RWPE2 (cell line): ENCODE data around the gene CCDC171.
"Not testable (repeated sequence)": the region's sequence is repeated elsewhere in the genome, so short reads cannot be mapped to it uniquely, and the experiment has no call there.

ENCODE experiments used
- ATAC-seq: fragments of 200-7000 bp; cut with Tn5 transposase; 3 replicates; pipeline ENCODE4 v1.9.1; 2021; ENCODE audit warnings: low read depth
- DNase-seq: peaks from one replicate; pipeline ENCODE4 v3.0.0-alpha.2; 2020; ENCODE audit warnings: low spot score
- H3K27ac ChIP-seq: fragments of 450-650 bp; 2 replicates; pipeline ENCODE4 v1.5.1; 2017; ENCODE audit warnings: mild to moderate bottlenecking; ENCODE audit not compliant: poor library complexity, severe bottlenecking
- H3K27me3 ChIP-seq: fragments of 250-450 bp; sonication (Bioruptor Pico); 2 replicates; pipeline ENCODE4 v1.5.1; 2021; ENCODE audit warnings: mild to moderate bottlenecking, moderate library complexity; ENCODE audit not compliant: insufficient read depth, poor library complexity, severe bottlenecking
- H3K36me3 ChIP-seq: fragments of 250-450 bp; sonication (Bioruptor Pico); 2 replicates; pipeline ENCODE4 v1.5.1; 2020; ENCODE audit warnings: low read depth, mild to moderate bottlenecking, moderate library complexity
- H3K4me1 ChIP-seq: fragments of 250-450 bp; sonication (Bioruptor Pico); 2 replicates; pipeline ENCODE4 v1.5.1; 2021; ENCODE audit warnings: mild to moderate bottlenecking, moderate library complexity; ENCODE audit not compliant: insufficient read depth, poor library complexity, severe bottlenecking
- H3K4me3 ChIP-seq: fragments of 250-450 bp; sonication (Bioruptor Pico); 2 replicates; pipeline ENCODE4 v1.5.1; 2021; ENCODE audit warnings: mild to moderate bottlenecking, moderate library complexity; ENCODE audit not compliant: severe bottlenecking
- H3K9me3 ChIP-seq: fragments of 250-450 bp; sonication (Bioruptor Pico); 2 replicates; pipeline ENCODE4 v1.5.1; 2021; ENCODE audit warnings: mild to moderate bottlenecking, moderate library complexity; ENCODE audit not compliant: severe bottlenecking
- CTCF ChIP-seq: fragments of 450-650 bp; IDR thresholded peaks from one replicate; pipeline ENCODE4 v1.5.1; 2017; ENCODE audit warnings: mild to moderate bottlenecking, moderate library complexity; ENCODE audit not compliant: poor library complexity, severe bottlenecking

The CCDC171 gene

GRCh38 chr9:15584379-15584778 is 31.5 kb downstream of the CCDC171 start:
- no peaks in the 10 kb centered on the region for H3K36me3 ChIP-seq
- H3K27me3 ChIP-seq = no peaks in the 10 kb centered on the region
- ATAC-seq = no peak
- no peaks in the 10 kb centered on the region for H3K4me1 ChIP-seq
- H3K9me3 ChIP-seq = no peaks in the 10 kb centered on the region
- no peak overlapping the region for H3K4me3 ChIP-seq
- no peak for DNase-seq
- TF ChIP-seq CTCF = no peak
- no peak overlapping the region for H3K27ac ChIP-seq

GRCh38 chr9:15592317-15592716 is 39.5 kb downstream of the CCDC171 start:
- DNase-seq = no peak
- Histone ChIP-seq H3K4me3 (no peak overlapping the region), H3K36me3 (no peaks in the 10 kb centered on the region; the same call in 1 of the 2 replicates), H3K9me3 (no peaks in the 10 kb centered on the region), H3K27ac (no peak overlapping the region), H3K4me1 (no peaks in the 10 kb centered on the region), H3K27me3 (no peaks in the 10 kb centered on the region)
- no peak for ATAC-seq
- TF ChIP-seq CTCF = no peak

- not testable (repeated sequence) for DNase-seq, H3K27me3 ChIP-seq, ATAC-seq
Measured at GRCh38 chr9:15592940-15593339, 40.1 kb downstream of the CCDC171 start.

GRCh38 chr9:15600666-15601330 is 48.0 kb downstream of the CCDC171 start:
- H3K4me3 ChIP-seq, DNase-seq, H3K36me3 ChIP-seq, ATAC-seq, H3K27ac ChIP-seq, H3K27me3 ChIP-seq, H3K4me1 ChIP-seq, H3K9me3 ChIP-seq: not testable (repeated sequence)

More at GRCh38 chr9:15592940-15593339, 40.1 kb downstream of the CCDC171 start:
- not testable (repeated sequence) for H3K4me3 ChIP-seq, H3K4me1 ChIP-seq, H3K36me3 ChIP-seq, H3K9me3 ChIP-seq, H3K27ac ChIP-seq

GRCh38 chr9:15606643-15607472 is 54.0 kb downstream of the CCDC171 start:
- Histone ChIP-seq H3K4me1 (no peaks in the 10 kb centered on the region), H3K9me3 (no peaks in the 10 kb centered on the region), H3K4me3 (no peak overlapping the region), H3K36me3 (no peaks in the 10 kb centered on the region), H3K27ac (no peak overlapping the region), H3K27me3 (no peaks in the 10 kb centered on the region)
- peak; percentile 85 for TF ChIP-seq CTCF
- no peak for DNase-seq
- no peak for ATAC-seq
